Cerebellar cortex (tissue), 1 donor: ENCODE measurements around the gene PLEKHG2.

Experiments used
- DNase-seq: peaks from one replicate; pipeline ENCODE4 v3.0.0-alpha.2; 2015; ENCODE audit warnings: low spot score

The PLEKHG2 gene

DNA sequence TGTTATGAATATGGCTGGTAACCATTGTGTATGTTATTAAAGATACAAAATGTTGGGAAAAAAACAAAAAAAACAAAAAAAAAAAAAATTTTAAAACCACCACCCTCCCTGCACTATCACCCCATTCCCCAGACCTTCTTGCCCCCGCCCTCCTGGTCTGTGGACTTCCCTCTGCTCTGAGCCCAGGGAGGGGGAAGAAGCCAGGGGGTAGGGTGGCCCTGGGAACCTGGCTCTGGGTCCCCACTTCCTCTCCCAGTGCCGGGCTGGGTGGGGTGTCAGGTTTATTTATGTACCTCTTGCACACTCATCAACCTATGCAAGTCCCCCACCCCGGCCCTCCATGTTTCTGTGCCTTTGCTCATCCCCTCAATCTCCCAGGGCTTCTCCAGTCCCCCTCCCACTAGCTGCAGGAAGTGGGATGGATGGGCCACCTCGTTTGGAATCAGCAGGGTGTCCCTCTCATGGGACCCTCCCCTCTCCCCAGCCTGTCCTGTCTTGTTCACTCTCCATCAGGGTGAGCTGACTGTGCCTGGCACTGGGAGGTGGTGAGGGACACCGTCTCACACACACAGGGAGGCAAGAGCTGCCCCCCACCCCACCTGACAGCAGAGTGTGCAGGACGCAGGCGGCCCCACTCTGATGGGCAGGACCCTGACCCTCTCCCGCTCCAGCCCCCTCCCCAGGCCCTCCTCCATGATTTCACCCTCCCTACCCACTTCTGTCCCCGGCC lies 27.5 kb upstream of the PLEKHG2 start:
- no peak for DNase-seq

DNA sequence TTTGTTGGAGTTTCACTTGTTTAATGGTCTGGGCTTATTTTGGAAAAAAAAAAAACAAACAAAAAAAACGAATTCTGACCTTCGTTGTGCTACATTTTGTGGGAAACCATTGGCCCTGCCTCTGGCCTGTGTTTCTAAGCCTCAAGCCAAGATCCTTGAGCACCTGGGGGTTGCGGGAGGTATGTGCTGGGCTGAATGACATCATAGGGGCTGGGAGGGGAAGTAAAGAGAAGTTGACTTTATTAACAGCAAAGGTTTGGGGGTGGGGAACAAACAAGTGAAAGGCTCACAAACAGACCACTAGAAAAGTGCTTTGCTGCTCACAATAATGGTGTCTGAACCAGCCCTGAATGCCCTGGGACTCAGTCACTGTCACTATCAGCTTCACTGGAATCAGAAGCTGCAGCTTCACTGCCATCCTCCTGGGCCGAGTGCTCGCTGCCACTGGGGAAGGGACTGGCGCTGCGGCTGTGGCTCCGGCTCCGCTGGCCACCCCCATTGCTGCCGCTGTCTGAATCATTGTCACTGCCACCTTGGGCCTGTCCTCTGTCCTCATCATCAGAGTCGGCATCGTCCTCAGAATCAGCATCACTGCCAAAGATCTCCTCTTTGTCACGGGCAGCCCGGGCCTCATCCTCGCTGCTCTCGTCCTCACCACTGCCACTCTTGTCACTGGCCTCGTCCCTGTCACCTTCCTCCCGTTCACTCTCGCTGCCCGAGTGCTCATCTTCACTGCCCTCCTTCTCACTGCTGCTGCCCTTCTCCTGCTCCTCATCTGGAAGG lies 26.6 kb upstream of the PLEKHG2 start:
- DNase-seq: no peak

DNA sequence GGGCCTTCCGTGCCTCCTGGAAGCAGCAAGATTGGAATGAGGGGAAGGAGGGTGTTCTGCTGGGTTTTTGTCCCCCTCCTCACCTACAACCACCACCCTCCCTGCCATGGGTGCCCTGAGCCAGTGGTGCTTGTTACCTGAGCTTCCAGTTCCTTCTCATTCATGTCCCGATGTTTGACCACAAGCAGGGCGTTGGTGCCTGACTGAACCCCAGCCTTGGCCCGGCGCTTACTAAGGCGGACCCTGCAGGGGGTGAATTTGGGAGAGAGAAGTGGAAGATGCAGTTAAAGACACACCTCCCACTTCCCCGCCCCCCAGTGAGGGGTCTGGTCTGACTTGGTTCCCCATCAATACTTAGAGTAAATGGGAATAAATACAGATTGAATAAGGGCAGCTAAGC lies 25.9 kb upstream of the PLEKHG2 start:
- DNase-seq: no peak

DNA sequence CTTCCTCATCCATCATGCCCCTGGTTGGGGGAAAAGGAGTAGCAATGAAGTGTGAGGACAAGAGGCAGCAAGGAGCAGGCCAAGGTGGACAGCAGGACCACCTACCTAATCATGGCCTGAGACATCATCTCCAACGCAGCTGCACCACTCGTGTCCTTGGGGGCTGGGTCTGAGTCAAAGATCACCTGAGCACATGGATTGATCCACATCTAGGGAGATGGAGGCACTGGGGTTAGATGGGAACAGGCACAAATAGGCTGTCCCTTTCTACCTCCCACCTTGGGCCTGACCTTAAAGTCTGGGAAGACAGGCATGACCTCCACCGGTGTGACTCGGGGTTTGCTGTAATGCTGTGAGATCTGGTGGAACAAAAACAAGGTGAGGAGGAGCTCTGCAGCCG lies 23.8 kb upstream of the PLEKHG2 start:
- DNase-seq: no peak

DNA sequence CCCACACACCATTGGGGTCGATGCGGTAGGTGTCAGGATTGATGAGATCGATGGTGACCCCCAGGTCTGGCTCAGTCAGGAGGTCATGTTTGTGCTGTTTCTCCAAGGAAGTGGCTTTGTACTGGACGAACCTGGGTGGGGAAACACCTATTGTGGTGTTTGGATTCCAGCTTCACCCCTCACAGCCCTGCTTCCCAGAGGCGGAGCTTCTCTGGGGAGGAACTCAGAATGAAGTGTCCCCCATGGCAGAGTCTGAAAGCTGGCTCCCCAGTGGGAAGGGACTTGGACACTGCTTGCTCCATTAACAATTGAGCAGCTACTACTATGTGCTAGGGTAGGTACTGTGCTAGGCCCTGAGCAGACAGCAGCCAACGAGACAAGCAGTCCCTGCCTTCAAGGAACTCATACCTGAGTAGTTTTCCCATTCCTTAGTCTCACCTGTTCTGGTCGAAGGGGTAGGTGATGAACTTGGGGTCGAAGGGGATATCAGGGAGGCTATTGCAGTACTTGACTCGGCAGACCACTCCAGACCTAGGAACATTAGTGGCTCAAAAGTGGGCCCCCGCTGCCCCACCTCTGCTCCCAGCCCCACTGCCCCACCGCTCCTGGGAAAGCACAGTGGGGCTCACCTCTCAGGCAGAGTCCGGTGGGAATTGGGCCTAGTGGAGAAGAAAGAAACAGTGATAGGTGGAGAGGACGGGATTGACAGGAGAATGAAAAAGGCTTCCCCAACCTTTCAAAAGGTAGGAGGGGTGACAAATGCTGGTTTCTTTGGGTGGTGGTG lies 22.6 kb upstream of the PLEKHG2 start:
- no peak for DNase-seq

DNA sequence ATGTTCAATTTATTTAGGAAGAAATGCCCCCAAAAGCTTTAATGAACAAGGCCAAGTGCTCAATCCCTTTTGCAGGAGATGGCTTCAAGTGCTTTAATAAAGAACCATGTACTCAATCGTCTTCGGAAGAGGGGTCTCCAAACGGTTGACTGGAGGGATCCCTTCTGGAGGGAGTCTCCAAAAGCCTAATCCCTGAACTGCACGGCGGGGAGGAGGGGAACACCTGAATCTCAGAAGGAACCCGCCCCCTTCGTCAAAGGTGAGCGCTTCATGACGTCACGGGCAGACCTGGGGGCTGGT lies 22.1 kb upstream of the PLEKHG2 start:
- DNase-seq: peak; percentile 83

DNA sequence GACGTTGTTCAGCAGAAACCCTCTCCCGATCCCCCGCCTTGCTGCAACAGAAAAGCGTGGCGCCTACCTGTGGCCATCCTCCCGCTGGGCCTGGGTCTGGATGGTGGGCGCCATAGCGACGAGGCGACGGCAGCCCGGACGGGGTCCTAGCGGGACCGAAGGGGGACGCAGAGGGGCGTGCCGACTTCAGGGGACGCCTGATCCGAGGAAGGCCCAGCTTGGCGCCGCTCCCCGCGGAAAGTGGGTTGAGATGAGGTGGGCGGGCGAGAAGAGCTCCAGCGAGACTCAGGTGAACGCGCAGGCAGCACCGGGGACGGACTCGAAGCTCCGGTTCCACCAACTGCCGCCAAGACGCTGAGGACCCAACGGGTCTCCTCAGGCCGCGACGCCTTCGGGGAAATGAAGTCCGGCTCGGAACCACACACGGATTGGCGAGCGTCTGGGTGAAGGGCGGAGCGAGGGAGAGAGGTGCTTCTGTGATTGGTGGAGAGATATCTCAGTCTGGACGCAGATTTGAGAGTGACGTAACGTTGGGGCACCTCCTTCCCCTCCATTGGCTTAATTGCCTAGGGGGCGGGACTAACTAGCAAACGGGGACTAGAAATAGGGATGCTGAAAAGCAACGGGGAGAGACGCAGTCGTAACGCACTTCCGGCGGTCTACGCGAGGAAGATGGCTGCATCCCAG lies 21.6 kb upstream of the PLEKHG2 start, which contains the start of the genes MED29 and PAF1:
MED29 (plus strand) TSS at position 628 of the 687 bp plus-strand sequence; CDS start at position 673, 45 bp downstream.
PAF1 (minus strand) TSS at position 356 of the 687 bp plus-strand sequence; CDS start at position 114, 242 bp downstream.
- peak; percentile 100 for DNase-seq

DNA sequence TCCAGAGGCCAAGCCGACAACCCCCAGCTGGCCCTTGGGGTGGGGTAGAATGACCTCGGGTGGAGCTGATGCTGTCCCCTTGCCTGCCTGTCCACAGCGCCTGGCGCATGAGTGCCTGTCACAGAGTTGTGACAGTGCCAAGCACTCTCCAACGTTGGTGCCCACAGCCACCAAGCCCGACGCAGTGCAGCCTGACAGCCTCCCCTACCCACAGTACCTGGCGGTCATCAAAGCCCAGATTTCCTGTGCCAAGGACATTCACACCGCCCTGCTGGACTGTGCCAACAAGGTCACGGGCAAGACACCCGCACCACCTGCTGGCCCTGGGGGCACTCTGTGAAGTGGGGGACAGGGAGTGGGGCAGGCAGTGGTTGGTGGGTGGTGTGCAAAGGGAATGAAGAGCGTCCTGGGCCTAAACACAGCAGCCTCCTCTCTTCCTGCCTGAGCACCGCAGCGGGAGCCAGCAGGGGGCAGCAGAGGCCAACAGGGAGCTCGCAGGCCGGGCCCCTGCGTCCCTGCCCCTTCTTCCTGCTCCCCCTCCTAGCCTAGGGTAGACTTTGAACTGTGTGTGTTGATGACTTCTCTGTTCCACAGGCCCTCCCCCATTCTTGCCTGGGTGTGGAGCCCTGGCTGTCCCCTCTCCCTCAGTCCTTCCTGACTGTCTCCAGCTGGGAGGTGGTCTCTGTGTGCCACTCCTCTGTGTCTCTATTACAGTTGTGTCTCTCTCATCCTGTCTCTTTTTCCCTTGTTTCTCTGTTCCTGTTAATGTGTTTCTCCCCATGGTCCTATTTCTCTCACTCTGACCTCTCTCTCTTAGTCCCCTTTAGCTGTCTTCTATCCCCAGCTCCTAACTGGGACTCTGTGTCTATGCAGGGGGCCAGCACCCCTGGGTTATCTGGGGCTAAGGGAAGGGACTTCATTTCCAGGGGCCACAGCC lies 14.8 kb upstream of the PLEKHG2 start:
- peak; percentile 79 for DNase-seq

DNA sequence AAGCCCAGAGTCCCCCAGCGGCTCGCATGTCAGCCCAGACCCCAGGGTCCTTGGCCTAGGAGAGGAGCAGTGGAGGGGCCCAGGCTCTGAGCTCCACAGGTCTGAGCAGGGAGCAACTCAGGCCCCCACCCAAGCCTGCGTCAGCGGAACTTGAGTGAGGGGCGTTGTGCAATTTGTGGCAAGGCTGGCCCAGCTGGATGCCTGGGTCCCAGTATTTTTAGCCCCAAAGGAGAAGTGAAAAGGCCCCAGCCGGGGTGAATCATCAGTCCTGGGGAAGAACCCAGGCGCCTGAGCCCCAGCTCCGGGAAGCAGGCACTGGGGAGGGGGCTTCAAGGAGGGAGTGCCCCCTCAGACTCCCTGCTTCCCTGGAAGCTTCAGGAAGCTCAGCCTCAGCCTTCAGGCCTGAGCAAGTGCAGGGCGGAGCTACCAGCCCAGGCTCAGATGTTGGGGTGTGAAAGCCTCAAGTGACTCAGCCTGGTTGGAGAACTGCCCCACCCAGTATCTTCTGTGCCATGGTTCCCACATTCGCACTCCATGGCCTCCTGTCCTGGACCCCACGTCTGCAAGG lies 14.1 kb upstream of the PLEKHG2 start:
- DNase-seq: no peak

DNA sequence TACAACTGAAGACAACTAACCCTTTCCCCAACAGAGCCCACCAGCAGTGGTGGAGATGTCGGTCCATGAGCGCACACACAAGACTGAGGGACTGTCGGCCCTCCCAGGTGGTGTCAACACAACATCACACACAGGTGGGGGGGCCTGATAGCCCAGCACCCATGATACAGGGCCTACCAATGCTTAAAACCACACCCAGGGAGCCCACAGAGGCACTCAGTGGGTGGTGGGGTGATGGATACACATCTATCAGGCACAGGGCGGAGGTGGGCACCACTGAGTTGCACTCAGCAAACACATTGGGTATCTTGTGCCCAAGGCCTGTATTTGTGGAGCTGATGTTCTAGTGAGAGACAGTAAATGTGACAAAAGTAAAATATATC lies 12.8 kb upstream of the PLEKHG2 start:
- no peak for DNase-seq

DNA sequence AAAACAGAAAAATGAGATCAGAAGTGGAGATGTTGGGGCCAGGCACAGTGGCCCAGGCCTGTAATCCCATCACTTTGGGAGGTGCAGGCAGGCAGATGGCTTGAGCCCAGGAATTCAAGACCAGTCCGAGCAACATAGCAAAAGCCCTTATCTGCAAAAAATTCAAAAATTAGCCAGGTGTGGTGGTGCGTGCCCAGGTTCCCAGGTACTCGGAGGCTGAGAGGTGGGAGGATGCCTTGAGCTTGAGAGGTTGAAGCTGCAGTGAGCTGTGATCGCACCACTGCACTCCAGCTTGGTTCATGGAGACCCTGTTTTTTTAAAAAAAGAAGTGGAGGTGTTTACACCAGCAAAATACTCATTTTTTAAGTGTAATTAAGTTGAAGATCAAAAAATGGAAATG lies 12.4 kb upstream of the PLEKHG2 start:
- no peak for DNase-seq

DNA sequence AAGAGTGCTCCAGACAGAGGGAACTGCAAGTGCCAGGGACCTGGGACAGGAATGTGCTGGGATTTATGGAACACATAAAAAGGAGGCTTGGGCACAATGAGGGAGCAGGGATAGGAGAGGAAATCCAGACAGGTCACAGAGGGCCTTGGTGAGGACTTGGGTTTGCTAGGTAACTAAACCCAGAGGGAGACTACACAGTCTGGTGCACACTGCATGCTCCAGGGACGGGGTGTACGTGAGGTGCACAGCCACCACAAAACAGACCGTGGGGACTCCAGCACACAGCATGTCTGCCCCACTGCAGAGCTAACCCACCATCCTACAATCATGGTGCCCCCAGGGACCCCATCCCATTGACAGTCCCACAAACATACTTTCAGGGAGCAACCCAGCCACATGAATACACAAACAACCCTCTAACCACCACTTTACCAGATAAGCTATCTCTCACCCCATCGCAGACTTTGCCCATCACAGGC lies 11.4 kb upstream of the PLEKHG2 start:
- DNase-seq: no peak

DNA sequence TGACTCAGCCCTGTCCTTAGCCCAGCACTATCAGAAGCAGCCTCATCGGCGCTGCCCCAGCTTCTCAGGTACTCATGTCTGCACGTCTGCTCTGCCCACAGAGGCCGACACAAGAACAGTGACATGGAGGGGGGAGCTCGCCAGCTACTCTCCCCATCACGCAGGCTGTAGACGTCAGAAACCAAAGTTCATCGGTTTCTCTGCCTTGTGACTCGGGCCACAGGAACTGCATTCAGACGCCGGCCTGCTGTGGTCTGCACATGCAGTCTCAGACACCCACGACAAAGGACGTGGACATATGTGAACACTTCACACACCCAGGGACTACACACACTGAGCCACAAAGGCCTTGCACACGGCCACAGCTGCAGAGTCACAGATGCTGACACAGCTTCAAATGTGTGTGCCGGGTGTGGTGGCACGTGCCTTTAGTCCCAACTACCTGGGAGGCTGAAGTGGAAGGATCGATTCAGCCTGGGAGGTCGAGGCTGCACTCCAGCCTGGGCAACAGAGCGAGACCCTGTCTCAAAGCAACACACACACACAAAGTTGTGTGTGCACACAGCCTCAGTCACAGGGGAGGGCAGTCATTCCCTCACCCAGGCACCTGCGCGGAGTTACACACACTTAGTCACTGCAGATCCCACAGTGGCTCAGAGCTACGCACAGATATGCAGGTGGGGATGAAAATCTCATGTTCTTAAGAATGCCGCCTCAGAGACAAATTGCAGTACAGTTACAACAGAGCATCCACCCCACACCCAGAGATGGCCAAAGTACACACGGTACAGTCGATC lies 10.7 kb upstream of the PLEKHG2 start:
- DNase-seq: peak; percentile 62

DNA sequence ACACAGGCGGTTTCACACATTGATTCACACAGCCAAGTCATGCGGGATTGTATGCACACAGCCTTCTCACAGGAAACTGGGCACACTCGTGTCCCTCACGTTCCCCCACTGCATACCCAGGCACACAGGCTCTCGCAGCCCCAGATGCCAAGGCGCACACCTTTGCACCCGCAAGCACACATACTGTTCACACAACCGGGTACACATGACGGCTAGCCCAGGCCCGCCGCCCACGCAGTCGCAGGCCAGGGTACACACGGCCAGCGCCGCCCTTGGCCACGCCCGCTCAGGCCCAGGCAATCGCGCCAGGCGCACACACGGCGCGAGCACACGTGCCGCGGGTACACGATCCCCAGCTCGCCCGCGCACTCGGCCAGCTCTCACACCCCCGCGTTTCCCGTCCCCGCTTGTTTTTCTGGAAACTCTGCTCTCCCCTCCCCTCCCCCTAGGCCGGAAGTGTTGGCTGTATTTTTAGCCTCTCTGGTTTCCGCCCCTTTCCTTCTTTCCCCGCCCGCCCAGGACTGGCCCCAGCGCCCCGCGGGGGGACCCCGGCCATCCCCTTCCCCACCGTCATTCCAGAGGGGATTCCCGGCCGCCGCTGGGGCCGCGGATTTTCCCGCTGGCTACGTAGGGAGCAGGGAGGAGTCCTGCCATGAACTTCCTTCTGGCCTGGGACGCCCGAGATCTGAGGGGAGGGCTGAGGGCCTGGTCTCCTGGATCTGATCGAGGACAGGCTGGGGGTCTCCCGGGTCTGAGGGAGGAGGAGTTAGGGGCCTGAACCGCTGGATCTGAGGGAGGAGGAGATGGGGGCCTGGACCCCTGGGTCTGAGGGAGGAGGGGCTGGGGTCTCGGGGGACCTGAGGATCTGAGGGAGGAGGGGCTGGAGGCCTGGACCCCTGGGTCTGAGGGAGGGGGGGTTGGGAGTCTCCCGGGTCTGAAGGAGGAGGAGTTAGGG lies 9.8 kb upstream of the PLEKHG2 start:
- peak; percentile 78 for DNase-seq

DNA sequence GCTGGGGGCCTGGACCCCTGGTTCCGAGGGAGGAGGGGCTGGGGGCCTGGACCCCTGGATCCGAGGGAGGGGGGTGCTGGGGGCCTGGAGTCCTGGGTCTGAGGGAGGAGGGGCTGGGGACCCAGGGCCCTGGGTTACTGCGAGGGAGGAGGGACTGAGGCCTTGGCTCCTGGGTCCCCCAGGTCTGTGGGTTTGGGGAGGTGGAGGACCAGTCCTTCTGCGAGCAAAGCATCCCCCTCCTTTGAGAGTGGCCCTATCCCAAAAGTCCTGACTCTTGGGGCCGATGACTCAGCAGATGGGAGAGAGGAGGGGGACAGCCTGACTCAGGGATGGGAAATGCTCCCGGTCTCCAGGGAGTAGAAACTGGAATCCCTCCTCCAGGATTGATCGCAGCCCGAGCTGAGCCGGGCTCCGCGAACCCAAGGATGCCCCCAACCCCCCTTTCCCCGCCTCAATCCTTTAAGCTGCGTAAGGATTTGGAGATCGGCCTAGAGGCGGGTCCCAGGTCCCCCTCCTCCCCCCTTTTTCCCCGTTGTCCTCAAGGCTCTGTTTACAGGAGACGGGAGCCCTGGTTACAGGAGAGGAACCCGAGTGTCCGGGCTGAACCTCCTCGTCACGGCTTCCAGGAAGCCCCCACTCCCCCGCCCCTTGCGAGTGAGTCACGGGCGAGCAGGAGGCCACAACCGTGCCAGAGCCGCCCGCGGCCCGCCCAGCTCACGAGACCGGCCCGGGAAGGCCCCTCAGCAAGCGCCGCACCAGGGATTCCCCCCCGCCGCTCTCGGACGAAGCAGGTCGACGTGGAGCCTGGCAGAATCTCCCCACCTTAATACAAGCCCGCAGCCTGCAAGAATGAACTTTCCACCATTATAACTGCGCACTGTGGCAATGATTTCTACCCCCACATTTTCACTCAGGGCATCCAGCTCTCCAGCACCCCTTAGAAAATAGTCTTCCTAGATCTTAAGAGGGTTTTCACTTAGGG lies 8.8 kb upstream of the PLEKHG2 start:
- peak; percentile 77 for DNase-seq

DNA sequence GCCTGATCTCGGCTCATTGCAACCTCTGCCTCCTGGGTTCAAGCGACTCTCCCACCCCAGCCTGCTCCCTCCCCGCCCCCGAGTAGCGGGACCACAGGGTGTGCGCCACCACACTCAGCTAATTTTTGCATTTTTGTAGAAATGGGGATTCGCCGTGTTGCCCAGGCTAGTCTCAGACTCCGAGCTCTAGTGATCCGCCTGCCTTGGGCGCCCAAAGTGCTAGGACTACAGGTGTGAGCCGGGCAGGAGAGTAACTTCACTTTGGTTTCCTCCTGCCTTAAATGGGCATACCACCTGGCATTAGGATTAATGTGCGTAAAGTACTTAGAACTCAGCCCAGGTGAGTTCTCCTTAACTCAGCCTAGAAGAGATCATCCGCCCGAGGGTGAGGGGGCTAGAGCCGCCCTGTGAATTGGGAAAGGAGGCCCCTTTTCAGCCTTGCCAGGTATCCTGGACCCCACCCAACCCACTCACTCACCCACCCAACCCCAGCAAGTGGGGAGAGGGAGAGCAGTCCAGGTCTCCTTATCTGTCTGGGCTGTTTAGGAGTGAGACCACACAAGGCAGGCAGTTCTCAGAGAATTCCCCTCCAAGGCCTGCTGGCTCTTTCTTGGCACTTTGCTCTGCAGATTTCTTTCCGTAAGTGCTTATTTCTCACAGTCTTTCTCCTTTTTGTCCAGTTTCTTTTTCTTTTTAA lies 7.1 kb upstream of the PLEKHG2 start:
- DNase-seq: no peak
